ENCODE results near the gene SEPTIN3. TPM values are rescaled to one million over a fixed set of nuclear protein-coding genes. Genes with fewer than 3 reads are reported as not detected.

Gene SEPTIN3
- total and polyA plus RNA-seq, 8 donors: 0.99 to 2.0 (median 1.5) TPM

- TF ChIP-seq CTCF (IDR thresholded peaks at IDR 0.05): no peak
- no peaks in the 10 kb centered on the region for H3K36me3 ChIP-seq
- H3K9me3 ChIP-seq: no peaks in the 10 kb centered on the region
- peaks cover 0 to 5% of the 10 kb centered on the region in 2 donors for H3K4me1 ChIP-seq
- intact Hi-C loops (cut with DNase I): loop anchor here in 1 of 2 donors (10.0 kb wide), 1 partner anchor 151 kb away; no protein-coding TSS in a partner anchor
- H3K27me3 ChIP-seq: peaks cover 0 to under 1% of the 10 kb centered on the region in 2 donors
- peak; percentile 77 for ATAC-seq
- H3K4me3 ChIP-seq: no peak overlapping the region
- H3K27ac ChIP-seq: peak overlapping the region in 1 of 2 donors; percentile 3
- DNase-seq: peak in 2 of 4 donors; percentile 49 to 63
These were observed 5.7 kb upstream of the SEPTIN3 start for GRCh38 chr22:41963453-41964111.

GRCh38 chr22:41964112-41964491 lies 5.1 kb upstream of the SEPTIN3 start:
- no peak for TF ChIP-seq CTCF (IDR thresholded peaks at IDR 0.05)
- ATAC-seq (peak; percentile 63), DNase-seq (no peak)
- H3K27me3 ChIP-seq: no peaks in the 10 kb centered on the region
- H3K4me3 ChIP-seq: no peak overlapping the region
- H3K36me3 ChIP-seq: no peaks in the 10 kb centered on the region
- intact Hi-C loops (cut with DNase I): loop anchor here in 1 of 2 donors (10.0 kb wide), 1 partner anchor 151 kb away; no protein-coding TSS in a partner anchor
- H3K27ac ChIP-seq: no peak overlapping the region
- H3K9me3 ChIP-seq: no peaks in the 10 kb centered on the region
- peaks cover 0 to 5% of the 10 kb centered on the region in 2 donors for H3K4me1 ChIP-seq

- Histone ChIP-seq H3K4me1 (peaks cover 0 to 5% of the 10 kb centered on the region in 2 donors), H3K27ac (no peak overlapping the region), H3K36me3 (no peaks in the 10 kb centered on the region), H3K27me3 (peaks cover 0 to 7% of the 10 kb centered on the region in 2 donors), H3K9me3 (no peaks in the 10 kb centered on the region), H3K4me3 (no peak overlapping the region)
- ATAC-seq (no peak), DNase-seq (no peak)
- TF ChIP-seq CTCF (IDR thresholded peaks at IDR 0.05): no peak
- intact Hi-C loops (cut with DNase I): loop anchor here in 1 of 2 donors (10.0 kb wide), 1 partner anchor 149 kb away; no protein-coding TSS in a partner anchor
These were observed 3.0 kb upstream of the SEPTIN3 start for GRCh38 chr22:41966225-41966606.

GRCh38 chr22:41966607-41967240 lies 2.5 kb upstream of the SEPTIN3 start:
- ATAC-seq: peak; percentile 55
- peak in 1 of 2 donors; percentile 35 for TF ChIP-seq CTCF (IDR thresholded peaks at IDR 0.05)

GRCh38 chr22:41968601-41969000 lies 642 bp upstream of the SEPTIN3 start:
- no peaks in the 10 kb centered on the region for H3K9me3 ChIP-seq
- no peak for TF ChIP-seq CTCF (IDR thresholded peaks at IDR 0.05)
- intact Hi-C loops (cut with DNase I): loop anchor here in 1 of 2 donors (10.0 kb wide), 1 partner anchor 146 kb away; no protein-coding TSS in a partner anchor
- peaks cover 0 to 5% of the 10 kb centered on the region in 2 donors for H3K4me1 ChIP-seq
- H3K36me3 ChIP-seq: no peaks in the 10 kb centered on the region
- ATAC-seq (no peak), DNase-seq (no peak)
- peaks cover 0 to 30% of the 10 kb centered on the region in 2 donors for H3K27me3 ChIP-seq
- H3K27ac ChIP-seq: no peak overlapping the region
- H3K4me3 ChIP-seq: no peak overlapping the region

More at GRCh38 chr22:41966607-41967240, 2.5 kb upstream of the SEPTIN3 start:
- Histone ChIP-seq H3K4me3 (no peak overlapping the region), H3K27ac (no peak overlapping the region), H3K9me3 (no peaks in the 10 kb centered on the region), H3K36me3 (no peaks in the 10 kb centered on the region), H3K27me3 (peaks cover 0 to 12% of the 10 kb centered on the region in 2 donors), H3K4me1 (peaks cover 0 to 5% of the 10 kb centered on the region in 2 donors)
- intact Hi-C loops (cut with DNase I): loop anchor here in 1 of 2 donors (10.0 kb wide), 1 partner anchor 148 kb away; no protein-coding TSS in a partner anchor
- peak in 1 of 4 donors; percentile 55 for DNase-seq

All from left lung (tissue), 10 donors.